GM19240 (cell line): Measurements from ENCODE around the gene PCSK6.

Experiments used
- DNase-seq: peaks from one replicate; pipeline ENCODE4 v3.0.0; 2011; ENCODE audit warnings: low spot score; ENCODE audit not compliant: insufficient read length

Gene PCSK6

DNA sequence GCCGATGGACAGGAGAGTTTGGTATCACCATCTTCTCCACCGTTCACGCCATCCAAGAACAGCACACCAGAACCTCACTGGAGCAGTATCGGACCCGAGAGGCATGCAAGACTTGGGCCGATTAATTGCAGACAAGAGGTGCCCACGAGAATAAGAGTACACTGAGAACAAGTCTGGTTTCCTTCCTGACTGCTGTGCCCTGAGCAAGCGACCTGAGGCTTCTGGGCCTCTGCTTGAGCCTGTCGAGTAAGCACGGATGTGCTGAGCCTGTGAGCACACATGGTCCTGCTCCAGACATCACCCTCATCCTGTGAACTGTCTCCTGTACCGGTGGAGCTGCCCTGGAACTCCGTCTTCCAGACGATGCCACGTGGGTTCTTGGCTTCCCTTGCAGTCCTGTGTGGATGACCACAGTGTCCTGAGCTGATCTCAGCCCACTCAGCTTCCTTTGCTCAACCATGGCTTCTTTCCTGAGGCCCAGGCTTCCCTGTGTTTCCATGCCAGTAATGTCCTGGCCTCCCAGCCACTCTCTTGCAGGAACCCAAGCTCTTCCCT, 160.1 kb downstream of the PCSK6 start:
- DNase-seq, result no peak

DNA sequence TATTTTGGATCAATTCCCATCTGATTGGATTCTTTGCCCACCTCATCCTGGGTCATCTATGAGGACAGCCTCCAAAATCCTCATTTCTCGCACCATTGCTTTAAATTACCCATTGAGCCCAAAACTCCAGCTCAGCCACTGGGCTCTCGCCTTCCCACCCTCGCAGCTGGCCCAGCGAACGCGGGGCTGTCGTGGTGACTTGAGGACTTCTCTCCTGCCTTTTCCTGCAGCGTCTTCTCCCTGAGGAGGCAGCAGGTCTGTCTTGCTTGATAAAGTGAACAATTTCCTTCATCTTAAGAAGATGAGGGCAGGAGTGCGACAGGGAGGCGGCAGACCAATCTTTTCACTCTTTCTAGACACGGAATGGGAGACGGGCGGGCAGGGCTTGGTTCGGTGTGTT, 161.5 kb downstream of the PCSK6 start:
- DNase-seq, result no peak

DNA sequence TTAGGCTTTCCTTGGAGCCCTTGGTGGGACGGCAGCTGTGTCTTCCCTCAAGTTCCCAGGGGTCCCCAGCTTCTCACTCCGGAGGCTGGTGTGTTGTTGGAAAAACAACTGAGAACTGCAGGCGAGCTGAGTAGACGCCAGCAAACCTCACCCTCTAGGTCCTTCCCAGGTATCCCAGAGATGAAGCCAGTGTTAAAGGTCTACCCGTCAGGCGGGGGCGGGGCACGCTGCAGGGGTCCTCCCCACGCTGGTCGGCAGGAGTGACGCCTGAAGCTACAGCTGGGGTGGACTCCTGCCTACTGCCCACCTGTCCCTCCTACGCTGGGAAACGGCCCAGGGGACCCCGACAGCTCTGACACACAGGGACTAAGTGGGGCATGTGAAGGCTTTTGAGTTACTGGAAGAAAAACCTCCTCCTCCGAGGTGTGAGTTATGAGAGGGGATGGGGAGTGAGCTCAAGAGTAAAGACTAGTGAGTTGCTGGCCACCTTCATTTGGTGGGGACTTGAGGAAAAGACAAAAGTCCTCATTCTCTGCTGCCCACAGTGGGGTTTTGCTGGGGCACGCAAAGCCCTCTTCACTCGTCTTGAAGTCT, 162.3 kb downstream of the PCSK6 start:
- no peak for DNase-seq

DNA sequence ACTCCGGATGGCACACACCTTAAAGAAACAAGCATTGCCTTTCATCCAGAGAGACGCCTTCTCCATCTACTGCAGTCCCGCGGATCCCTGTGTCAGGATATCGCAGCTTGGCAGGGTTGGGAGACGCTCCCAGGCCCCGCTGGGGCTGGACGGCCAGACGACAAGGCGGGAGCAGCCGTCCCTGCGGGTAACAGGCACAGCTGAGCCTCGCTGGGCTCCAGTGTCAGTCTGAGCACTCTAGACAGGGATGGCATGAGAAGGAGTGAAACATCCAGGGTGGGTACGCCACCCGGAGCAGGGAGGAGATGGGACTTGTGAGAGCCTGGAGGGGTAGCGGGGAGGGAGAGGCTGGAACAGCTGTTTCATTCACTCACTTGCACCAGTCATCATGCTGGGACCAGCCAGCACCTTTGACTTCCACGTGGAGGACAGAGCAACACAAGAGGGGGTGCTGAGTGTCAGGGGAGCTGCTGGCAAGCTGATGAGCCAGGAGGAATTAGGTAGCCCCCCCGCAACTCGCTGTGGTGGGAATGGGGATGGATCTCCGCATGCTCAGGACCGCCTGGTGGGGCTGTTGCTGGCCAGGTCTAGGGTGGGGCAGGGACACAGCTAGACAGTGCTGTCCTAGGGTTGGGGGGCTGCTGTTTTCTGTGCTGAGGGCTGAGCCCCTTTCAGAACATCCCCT, 162.9 kb downstream of the PCSK6 start:
- no peak for DNase-seq

DNA sequence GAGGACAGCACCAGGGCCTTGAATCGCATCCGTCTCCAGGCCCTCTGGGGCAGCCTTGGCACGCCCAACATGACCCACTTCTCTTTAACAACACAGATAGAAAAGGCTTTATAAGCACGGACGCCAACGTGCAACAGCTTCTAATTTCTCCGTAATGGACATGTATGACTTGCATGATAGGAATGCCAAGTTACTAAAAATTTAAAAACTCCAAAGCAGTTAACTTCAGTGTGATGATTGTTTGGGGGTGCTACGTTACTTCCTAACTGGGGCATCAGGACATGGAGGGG, 163.5 kb downstream of the PCSK6 start:
- no peak for DNase-seq

DNA sequence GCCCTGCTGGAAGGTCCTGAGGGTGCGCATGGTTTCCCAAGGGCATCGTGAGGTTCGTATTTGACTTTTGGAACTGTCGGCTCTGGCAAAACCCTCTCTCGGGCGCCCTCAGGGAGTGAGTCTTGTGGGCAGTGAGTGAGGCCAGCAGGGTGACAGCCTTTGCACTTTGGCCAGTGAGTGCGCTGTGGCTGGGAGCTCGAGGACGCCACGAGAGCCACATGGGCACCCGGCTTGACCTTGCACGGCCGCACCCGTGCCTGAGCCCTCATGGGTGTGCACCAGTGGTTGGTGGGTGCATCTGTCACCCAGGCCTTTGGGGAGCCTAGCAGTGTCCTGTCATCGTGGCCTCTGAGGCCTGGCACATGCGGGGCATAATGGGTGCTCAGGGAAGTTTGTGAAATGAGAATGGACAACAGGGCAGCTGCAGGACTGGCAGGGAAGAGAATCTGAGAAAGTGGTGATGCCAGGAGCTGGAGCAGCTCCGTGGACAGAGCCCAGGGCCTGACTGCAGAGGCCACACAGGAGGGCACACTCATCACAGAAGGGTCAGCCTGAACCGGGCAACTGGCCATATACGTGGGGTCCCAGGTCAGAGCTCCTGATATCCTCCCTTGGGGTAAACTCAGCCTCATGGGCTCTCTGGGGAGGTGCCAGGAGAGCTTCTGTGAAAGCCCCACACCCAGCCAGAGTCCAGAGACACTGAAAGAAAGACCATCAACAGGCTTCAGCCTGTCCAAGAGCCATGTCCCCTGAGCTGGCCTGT, 164.1 kb downstream of the PCSK6 start:
- no peak for DNase-seq

DNA sequence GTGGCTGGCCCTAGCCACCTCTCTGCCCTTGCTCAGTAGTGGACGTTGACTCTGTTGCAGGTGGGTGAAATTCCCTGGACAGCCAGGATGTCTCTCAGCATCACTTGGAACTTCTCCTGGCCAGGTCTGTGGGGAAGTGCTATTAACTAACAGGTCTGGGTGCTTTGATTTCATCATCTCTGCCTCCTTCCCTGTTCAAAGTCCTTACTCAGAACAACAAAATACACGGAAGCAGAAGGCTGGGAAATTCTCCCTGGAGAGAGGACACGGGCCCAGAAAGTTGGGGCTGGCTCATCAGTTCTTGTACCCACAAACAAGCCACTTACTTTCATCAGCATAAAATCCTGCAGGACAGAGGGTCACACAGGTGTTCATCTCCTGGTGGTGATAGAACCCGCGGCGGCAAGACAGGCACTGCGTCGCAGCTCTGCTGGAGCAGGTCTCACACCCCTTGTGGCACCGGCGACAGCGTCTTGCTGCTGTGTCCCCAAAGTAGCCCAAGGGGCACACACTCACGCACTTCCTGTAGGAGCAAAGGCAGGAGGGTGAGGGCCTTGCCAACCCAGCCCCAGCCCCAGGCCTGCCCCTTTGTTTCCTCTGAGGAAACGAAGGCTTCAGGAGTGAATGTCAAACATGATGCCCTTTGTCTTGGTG, 164.9 kb downstream of the PCSK6 start:
- no peak for DNase-seq

DNA sequence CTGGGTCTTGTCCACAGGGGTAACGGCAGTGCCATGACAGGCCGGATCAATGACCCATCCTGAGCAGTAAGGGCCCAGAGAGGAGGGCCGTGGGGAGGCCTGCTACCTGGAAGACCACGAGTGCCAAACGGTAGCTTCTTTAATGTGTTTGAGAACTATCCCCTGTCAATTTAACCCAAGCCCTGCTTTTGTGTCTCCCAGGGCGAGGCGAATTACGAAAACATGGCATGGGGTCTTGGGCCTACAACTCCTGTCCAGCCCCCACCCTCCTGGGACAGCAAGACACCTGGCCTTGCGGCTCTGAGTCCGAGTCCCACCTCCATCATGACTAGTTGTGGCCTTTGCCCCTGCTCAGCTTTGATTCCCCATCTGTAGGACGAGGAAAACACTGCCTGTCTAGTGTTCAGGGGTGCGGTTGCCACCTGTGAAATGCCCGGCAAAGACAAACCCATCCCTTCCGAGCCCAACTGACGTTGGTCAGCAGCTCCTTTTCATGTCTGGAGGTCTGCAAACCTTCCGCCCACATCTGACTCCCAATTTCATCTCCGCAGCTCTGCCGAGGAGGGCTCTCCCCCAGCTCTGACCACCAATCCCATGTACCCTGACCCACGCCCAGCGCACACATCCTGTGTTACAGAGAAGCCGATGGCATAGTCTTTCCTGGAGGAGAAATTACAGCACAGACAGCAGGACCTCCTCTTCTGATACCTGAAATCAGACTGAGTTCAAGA, 165.5 kb downstream of the PCSK6 start:
- DNase-seq, result no peak

DNA sequence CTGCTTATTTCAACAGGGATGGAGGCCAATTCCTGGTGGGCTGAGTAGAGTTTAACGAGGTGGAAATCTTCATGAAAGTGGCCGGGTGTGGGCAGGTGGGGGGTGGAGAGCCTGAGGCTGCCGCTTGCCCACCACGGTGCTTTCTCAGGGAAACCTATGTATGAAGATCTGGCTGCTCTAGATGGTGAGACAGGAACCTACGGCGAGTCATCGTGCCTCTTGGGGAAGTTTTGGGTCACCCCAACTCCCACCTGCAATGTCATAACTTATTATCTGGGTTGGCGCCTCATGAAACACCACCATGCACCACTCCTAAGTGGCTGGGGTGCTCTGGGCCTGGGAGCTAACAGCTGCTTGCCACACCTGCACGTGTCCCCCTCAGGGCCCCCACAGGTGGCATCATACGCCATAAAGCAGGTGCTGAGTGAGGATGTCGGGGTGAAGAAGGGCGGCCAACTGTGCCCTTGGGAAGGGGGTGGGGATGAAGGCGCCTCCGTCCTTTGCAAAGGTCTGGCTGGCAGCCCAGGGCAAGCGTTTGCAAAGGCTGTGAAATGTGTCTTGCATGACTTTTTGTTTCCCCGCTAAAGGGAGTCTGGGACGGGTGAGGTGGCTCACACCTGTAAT, 166.5 kb downstream of the PCSK6 start:
- DNase-seq, result no peak

DNA sequence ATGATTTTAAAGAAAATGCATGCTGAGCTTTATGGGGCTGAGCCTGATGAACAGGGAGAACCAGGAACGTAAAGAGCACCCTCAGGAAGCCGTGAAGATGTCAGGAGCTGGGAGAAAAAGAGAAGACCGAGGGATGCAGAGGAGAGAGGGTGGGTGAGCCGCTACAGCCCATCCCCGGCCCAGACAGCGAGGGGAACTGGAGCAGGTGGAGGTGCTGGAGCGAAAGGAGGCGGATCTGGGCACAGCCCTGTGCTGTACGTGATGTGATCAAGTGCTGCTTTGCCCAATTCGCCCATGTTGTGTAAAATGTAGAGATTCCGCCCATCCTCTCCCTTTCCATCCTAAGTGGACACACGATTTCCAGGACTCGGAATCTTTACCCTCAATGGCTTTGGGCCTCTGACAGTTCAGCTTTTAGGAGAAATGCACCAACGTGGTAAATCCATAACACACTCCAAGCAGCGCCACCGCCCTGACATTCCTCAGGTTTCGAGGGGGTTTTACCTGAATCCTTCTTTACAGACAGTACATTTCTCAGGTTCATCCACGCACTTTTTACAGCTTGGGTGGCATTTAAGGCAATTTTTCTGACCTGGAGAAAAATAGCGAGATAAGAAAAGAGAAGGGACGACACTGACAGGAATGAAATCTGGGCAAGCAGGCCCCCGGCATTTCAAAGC, 167.4 kb downstream of the PCSK6 start:
- DNase-seq, result no peak

DNA sequence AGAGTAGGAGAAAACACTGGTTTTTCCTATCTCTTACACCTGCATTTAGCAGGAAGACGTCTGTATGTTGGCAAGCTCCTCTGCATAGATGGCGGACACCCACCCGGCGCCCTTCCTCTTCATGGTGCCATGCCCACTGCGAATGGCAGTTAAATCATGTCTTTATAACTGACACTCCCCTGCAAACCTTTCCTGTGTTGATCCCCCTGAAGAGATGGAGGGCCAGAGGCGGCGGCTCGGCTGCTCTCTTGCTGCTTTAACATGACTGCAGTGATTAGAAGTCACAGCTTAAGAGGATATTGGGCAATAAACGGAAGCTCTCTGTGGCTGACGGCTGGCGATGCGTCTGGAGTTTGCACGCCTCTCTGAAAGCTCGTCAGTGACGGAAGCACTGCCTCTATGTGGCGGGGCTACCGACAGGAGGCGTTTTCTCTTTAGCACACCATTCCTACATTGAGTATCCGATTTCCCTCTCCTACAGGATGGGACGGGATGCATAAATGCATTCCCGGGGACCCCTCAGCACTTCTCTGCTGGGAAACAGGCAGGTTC, 168.9 kb downstream of the PCSK6 start:
- no peak for DNase-seq

DNA sequence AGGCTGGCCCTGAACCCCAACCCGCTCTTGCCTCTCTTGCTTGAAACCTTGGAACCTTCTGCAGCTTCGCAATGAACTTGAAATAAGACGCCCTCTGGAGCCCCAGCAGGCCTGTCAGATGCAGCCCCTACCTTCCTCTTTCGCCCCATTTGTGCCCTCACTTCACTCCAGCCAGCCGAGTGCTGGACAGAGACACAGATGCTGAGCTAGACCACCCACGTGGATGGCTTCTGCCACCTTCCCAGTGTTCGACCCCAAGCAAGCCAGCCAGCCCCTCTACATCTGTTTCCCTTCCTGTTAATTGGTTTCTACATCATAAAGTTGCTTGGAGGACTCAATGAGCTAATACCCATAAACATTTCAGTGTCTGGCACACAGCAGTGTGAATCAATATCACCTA, 170.7 kb downstream of the PCSK6 start:
- no peak for DNase-seq

DNA sequence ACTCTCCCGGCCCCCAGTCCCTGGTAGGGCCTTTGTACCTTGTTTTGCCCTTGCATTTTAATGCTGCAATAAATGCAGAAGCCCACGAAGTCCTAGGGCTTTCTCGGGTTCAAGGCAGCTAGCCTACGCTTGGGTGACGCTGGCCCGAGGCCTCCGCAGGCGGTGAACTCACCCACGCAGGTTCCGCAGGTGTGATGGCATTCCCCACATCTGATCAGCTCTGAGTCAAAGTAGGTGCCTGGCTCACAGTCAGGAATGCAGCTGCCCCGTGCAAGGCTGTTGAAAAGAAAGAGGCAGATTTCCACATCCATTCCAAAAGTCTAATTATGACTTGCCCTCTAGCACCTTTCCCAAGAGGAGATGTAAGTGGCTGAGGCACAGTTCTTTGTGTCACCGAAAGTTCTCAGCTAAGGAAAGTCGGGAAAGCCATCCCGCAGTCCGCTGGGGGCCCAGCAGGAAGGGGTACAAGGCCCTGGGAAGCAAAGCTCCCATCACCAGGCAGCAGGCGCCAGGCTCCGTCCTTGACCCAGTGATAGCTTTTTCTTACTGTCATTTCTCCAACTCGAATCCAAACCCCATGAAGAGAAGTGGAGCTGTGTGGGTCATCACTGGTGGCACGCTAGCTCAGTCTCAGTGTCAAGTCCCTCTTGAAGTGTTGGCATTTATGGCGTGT, 171.2 kb downstream of the PCSK6 start:
- DNase-seq, result no peak

DNA sequence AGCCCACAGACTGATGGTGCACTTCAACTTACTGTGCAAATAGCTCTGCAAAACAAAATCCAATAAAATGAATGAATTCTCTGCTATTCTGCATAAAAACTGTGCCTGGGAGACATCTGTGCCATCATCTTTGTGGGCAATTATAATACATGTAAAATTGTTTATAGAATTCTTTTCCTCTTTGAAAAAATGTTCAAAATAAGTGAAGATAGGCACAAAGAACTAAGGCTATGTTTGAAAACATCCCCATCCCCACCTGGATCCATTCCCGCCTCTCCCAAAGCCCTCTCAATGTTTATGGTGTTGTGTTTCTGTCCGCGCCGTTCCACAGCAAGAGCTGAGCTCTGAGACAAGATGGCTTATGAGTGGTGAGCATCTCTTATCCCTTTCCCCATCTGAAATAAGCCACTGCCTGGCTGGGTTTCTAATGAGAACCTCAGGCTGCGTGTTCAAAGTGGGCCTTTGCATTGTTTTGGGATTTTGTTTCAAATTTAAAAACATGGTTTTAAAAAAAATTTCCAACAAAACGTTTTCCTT, 172.1 kb downstream of the PCSK6 start:
- DNase-seq, result no peak

DNA sequence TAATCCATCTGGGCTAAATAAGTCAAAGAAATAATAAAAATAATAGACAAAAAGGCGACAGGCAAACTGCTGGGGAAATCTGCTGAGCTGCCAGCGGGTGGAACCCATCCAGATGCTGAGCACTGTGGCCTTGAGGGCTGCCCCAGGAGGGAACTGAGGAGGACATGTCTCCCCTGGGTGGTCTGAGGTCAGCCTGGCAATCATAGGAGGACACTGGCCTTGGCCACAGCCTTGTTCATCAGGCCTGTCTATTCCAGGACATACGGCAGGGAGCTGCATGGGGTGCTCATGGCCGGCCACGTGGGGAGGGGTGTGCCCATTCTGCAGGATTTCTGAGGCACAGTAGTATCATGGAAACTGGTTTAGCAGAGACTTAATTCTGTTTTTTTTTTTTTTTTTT, 173.0 kb downstream of the PCSK6 start:
- DNase-seq, result no peak

DNA sequence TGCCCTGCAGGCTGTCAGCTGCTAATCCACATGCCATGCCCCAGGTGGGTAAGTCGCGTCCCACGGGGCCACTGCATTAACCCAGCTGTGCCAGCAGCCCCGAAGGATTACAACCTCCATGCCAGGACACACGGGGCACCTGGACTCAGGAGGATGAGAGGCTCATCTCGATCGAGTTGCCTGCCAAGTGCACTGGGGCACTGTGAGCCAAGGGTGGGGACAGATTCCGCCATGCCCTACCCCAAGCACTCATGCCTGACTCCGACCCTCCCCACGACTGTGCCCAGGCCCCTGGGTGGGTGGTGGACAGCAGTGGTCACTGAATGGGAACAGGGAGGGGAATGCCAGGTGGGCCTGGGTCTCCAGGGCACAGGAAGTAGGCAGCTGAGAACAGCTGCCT, 173.8 kb downstream of the PCSK6 start:
- DNase-seq, result no peak

DNA sequence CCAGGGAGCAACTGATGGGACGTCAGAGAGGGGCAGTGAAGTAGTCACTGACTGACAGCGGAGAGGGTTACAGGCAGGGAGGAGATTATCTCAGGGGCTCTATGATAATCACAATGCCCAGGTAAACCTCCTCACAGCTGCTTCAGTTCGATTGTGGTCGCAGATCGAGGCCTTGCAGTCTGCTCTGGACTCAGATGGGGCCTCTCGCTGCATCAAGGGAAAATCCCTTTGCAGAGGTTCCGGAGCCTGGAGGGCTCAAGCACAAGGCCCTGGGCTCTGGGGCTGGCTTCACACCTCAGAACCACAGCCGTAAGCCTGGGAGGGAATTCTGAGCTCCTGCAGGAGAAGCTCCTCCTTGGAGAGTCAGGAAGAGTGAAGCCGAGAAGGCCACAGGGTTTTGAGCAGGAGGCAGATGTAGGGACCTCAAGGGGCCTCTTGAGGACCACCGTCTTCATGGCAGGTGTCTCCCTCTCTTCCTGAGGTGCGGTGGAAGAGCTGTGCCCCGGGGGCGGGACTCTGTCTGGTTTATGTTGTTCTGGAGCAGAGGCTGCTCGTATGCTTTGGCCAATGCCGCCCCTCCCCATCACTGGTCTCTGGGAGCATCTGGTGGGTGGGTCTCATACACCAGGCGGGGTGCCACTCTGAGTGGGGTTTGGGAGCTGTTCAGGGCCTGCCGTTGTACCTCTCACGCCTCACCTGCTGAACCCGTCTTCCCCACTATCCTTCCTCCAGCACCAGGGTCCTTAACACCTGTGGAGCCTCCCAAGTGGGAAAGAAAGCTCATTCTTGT, 175.0 kb downstream of the PCSK6 start:
- no peak for DNase-seq

DNA sequence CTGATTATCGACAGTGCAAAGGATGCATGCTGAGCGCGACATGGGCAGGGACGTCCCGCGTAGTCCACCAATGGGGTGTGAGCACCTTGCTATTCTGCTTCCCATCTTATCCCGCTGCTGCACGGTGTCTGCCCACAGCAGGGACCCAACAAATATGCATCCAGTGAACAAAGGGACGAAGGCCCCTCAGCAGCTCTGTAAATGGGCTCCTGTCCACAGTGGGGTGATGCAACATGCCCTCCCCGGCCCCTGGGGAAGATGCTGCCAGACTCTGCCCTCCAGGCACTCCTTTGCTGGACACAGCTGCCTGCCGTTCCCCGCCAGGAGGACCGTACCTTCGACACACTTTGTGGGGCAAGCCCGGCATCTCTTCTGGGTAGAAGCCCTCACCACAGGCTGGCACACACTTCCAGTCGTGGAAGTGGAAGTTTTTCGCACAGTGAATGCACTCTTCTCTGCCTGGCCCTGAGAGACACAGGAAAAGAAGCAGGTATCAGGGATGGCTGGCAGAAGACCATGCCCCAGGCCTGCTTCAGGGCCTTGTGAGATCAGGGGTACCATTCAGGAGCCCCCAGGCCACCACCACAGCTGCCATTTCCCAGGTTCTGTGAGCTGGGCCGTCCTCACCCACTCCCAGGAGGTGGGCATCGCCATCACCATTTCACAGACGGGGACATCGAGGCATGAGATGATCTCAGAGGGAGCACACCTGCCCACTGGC, 176.3 kb downstream of the PCSK6 start:
- no peak for DNase-seq
